Ishikawa (cell line): ENCODE results near the gene EGFR.
A peak's percentile ranks its signal among the peaks of the same experiment; 100 is the strongest.

Experiments
- CEBPB ChIP-seq: IDR thresholded peaks from 2 replicates; pipeline ENCODE4 v1.6.1; 2012
- CREB1 ChIP-seq: IDR thresholded peaks from 2 replicates; pipeline ENCODE4 v1.6.1; 2012; ENCODE audit warnings: low read depth
- EGR1 ChIP-seq: IDR thresholded peaks from 2 replicates; pipeline ENCODE4 v1.6.1; 2012
- EP300 ChIP-seq: IDR thresholded peaks from 2 replicates; pipeline ENCODE4 v1.6.1; 2012; ENCODE audit warnings: borderline replicate concordance
- FOXM1 ChIP-seq: IDR thresholded peaks from 2 replicates; pipeline ENCODE4 v1.6.1; 2012; ENCODE audit warnings: low read depth, borderline replicate concordance
- MAX ChIP-seq: IDR thresholded peaks from 2 replicates; pipeline ENCODE4 v1.6.1; 2012
- NFIC ChIP-seq: IDR thresholded peaks from 2 replicates; pipeline ENCODE4 v1.6.1; 2012
- RAD21 ChIP-seq: IDR thresholded peaks from 2 replicates; pipeline ENCODE4 v1.6.1; 2012; ENCODE audit warnings: low read depth
- REST ChIP-seq: IDR thresholded peaks from 2 replicates; pipeline ENCODE4 v1.6.1; 2012; ENCODE audit warnings: low read depth, mild to moderate bottlenecking
- TAF1 ChIP-seq: IDR thresholded peaks from 2 replicates; pipeline ENCODE4 v1.6.1; 2012; ENCODE audit warnings: low read depth, mild to moderate bottlenecking
- TCF12 ChIP-seq: IDR thresholded peaks from 2 replicates; pipeline ENCODE4 v1.6.1; 2012; ENCODE audit warnings: low read depth
- TEAD4 ChIP-seq: IDR thresholded peaks from 2 replicates; pipeline ENCODE4 v1.6.1; 2012
- USF1 ChIP-seq: IDR thresholded peaks from 2 replicates; pipeline ENCODE4 v1.6.1; 2012
- YY1 ChIP-seq: IDR thresholded peaks from 2 replicates; pipeline ENCODE4 v1.6.1; 2012; ENCODE audit warnings: low read depth
- ZBTB7A ChIP-seq: IDR thresholded peaks from 2 replicates; pipeline ENCODE4 v1.6.1; 2012; ENCODE audit warnings: low read depth

EGFR gene

GRCh38 chr7:55120074-55120473 lies 101.3 kb downstream of the EGFR start:
- TF ChIP-seq EP300, result no peak
- no peak for TF ChIP-seq NFIC
- no peak for TF ChIP-seq CREB1
- TF ChIP-seq FOXM1, result no peak
- no peak for TF ChIP-seq EGR1
- TF ChIP-seq YY1, result no peak
- no peak for TF ChIP-seq REST

- TF ChIP-seq MAX, result no peak
- no peak for TF ChIP-seq YY1
- TF ChIP-seq FOXM1, result no peak
- no peak for TF ChIP-seq USF1
- TF ChIP-seq TEAD4, result no peak
- no peak for TF ChIP-seq TCF12
- TF ChIP-seq ZBTB7A, result no peak
- no peak for TF ChIP-seq EGR1
- no peak for TF ChIP-seq REST
- TF ChIP-seq EP300, result no peak
- TF ChIP-seq NFIC, result no peak
Measured at GRCh38 chr7:55120501-55121198, 101.8 kb downstream of the EGFR start.

GRCh38 chr7:55121249-55121648 lies 102.4 kb downstream of the EGFR start:
- TF ChIP-seq TEAD4 (peak; percentile 47; the same call in 1 of the 2 replicates), REST (no peak)

- no peak for TF ChIP-seq CREB1
- TF ChIP-seq NFIC, result no peak
- TF ChIP-seq EP300, result no peak
- no peak for TF ChIP-seq FOXM1
- no peak for TF ChIP-seq MAX
- TF ChIP-seq RAD21, result no peak
- TF ChIP-seq REST, result no peak
- no peak for TF ChIP-seq USF1
- no peak for TF ChIP-seq YY1
- TF ChIP-seq ZBTB7A, result no peak
- no peak for TF ChIP-seq CEBPB
- TF ChIP-seq TCF12, result no peak
- no peak for TF ChIP-seq TEAD4
- TF ChIP-seq TAF1, result no peak
Measured at GRCh38 chr7:55122263-55122662, 103.4 kb downstream of the EGFR start.
